Left lung (tissue), 10 donors: ENCODE data around the gene TBK1. TPM values are rescaled to one million over a fixed set of nuclear protein-coding genes. Genes with fewer than 3 reads are reported as not detected.

Experiments used
- ATAC-seq: fragments of 200-7000 bp; cut with Tn5 transposase; one replicate; pipeline ENCODE4 v1.9.1; 2020; ENCODE audit warnings: moderate library complexity
- DNase-seq, 4 donors: peaks; one replicate each; pipeline ENCODE4 v3.0.0-alpha.2; 2013 to 2020
- H3K27ac ChIP-seq, 2 donors: fragments of 200-600 bp; sonication (generic) in 1 of 2; one replicate each; pipeline versions ENCODE4 v1.5.0 to v1.8.0; 2020 to 2021
- H3K27me3 ChIP-seq, 2 donors: fragments of 200-600 bp; sonication (generic) in 1 of 2; one replicate each; pipeline versions ENCODE4 v1.5.0 to v1.8.0; 2020 to 2021
- H3K36me3 ChIP-seq, 2 donors: fragments of 200-600 bp; sonication (generic) in 1 of 2; one replicate each; pipeline versions ENCODE4 v1.5.0 to v1.8.0; 2020 to 2021
- H3K4me1 ChIP-seq, 2 donors: fragments of 200-600 bp; one replicate each; pipeline ENCODE4 v1.8.0; 2021
- H3K4me3 ChIP-seq, 2 donors: fragments of 200-600 bp; sonication (generic) in 1 of 2; one replicate each; pipeline versions ENCODE4 v1.5.0 to v1.8.0; 2020 to 2021; ENCODE audit warnings: mild to moderate bottlenecking in 1 of 2
- H3K9me3 ChIP-seq, 2 donors: fragments of 200-600 bp; sonication (generic) in 1 of 2; one replicate each; pipeline versions ENCODE4 v1.5.0 to v1.8.0; 2020 to 2021
- intact Hi-C, 2 donors: fragments of 100-400 bp; cut with DNase I; formaldehyde crosslinking; loops; one replicate each; pipeline versions ENCODE4 v1.11.2 to v1.14.2; 2022
- polyA plus RNA-seq, 6 donors: library from polyadenylated mRNA; unstranded; fragments of 120-200 nt; gene quantifications; one replicate each; pipeline ENCODE4 v1.2.1, GENCODE V29; 2013; ENCODE audit not compliant: insufficient read length in 6 of 6
- total RNA-seq, 2 donors: library from RNA; stranded (reverse); fragmentation: NEBNext Ultra II Directional; extraction: Animal tissue kit (Norgen Biotek cat#: 25700); gene quantifications; one replicate each; pipeline ENCODE4 v1.2.1, GENCODE V29; 2021
- TF ChIP-seq, protein P1 (sequence below), 2 donors: fragments of 200-600 bp; sonication (generic) in 1 of 2; IDR thresholded peaks; one replicate each; pipeline versions ENCODE4 v1.5.0 to v1.8.0; 2021; ENCODE audit warnings: antibody characterized with exemption in 2 of 2
- donor health status: DM: no; HTN: yes; CAD: no.
- donor health status: DM: no; HTN: no; CAD: no.

TBK1 gene
- total and polyA plus RNA-seq, 8 donors, result 17.8 to 30.4 (median 26.1) TPM

DNA sequence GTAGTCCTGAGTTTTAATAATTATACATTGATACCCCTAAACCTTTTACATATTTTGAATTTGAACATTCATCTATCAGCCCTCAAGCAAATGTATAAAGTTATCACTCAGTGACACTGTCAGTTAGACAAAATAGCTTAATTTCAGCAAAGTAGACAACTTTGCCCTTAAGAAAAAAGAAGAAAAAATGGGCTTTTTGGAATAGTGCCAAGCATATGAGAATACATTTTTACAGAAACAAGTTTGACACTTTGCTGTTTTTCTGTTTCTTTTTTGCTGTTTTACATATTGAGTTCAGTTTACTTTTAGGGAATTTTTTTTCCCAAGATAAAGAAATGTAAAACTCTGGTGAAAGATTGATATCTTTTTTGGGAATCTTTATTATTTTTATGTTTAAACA, 14.3 kb downstream of the TBK1 start:
- H3K9me3 ChIP-seq, result no peaks in the 10 kb centered on the region
- H3K27ac ChIP-seq, result no peak overlapping the region
- DNase-seq, result no peak
- H3K4me3 ChIP-seq, result no peak overlapping the region
- peaks cover 0 to 92% of the 10 kb centered on the region in 2 donors for H3K36me3 ChIP-seq
- no peak for ATAC-seq
- H3K27me3 ChIP-seq, result no peaks in the 10 kb centered on the region
- no peaks in the 10 kb centered on the region for H3K4me1 ChIP-seq
- TF ChIP-seq, protein P1, sequence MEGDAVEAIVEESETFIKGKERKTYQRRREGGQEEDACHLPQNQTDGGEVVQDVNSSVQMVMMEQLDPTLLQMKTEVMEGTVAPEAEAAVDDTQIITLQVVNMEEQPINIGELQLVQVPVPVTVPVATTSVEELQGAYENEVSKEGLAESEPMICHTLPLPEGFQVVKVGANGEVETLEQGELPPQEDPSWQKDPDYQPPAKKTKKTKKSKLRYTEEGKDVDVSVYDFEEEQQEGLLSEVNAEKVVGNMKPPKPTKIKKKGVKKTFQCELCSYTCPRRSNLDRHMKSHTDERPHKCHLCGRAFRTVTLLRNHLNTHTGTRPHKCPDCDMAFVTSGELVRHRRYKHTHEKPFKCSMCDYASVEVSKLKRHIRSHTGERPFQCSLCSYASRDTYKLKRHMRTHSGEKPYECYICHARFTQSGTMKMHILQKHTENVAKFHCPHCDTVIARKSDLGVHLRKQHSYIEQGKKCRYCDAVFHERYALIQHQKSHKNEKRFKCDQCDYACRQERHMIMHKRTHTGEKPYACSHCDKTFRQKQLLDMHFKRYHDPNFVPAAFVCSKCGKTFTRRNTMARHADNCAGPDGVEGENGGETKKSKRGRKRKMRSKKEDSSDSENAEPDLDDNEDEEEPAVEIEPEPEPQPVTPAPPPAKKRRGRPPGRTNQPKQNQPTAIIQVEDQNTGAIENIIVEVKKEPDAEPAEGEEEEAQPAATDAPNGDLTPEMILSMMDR (IDR thresholded peaks at IDR 0.05), result no peak
- intact Hi-C loops, result no loop called here

DNA sequence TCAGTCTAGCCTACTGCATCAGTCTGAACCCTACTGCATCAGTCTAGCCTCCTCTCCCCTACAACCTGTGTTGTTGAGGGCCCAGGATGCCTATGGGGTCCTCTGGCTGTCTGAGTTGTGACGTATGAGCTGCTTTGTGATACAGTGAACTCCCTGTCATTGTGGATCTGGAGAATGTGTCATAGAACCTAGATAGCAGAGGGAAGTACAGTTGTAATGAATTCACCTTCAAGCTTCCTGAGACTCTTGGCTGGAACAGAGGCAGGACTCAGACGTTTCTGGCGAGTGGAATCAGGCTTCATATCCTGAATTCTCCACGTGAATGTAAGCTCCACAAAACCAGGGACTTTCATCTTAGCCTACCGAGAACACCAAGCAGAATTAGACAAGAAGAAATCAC, 17.0 kb downstream of the TBK1 start:
- intact Hi-C loops, result no loop called here
- peaks cover 4 to 99% of the 10 kb centered on the region in 2 donors for H3K36me3 ChIP-seq
- H3K9me3 ChIP-seq, result no peaks in the 10 kb centered on the region
- ATAC-seq, result no peak
- no peaks in the 10 kb centered on the region for H3K4me1 ChIP-seq
- TF ChIP-seq, protein P1 (IDR thresholded peaks at IDR 0.05), result no peak
- no peaks in the 10 kb centered on the region for H3K27me3 ChIP-seq
- H3K4me3 ChIP-seq, result no peak overlapping the region
- DNase-seq, result no peak
- H3K27ac ChIP-seq, result no peak overlapping the region

- Histone ChIP-seq H3K36me3 (peaks cover 4 to 99% of the 10 kb centered on the region in 2 donors), H3K9me3 (no peaks in the 10 kb centered on the region), H3K27ac (no peak overlapping the region), H3K4me3 (no peak overlapping the region), H3K27me3 (no peaks in the 10 kb centered on the region), H3K4me1 (no peaks in the 10 kb centered on the region)
- DNase-seq (no peak), ATAC-seq (no peak)
- intact Hi-C loops, result no loop called here
- TF ChIP-seq, protein P1 (IDR thresholded peaks at IDR 0.05), result no peak
Measured at GRCh38 chr12:64469455-64470142, 17.7 kb downstream of the TBK1 start.

- Histone ChIP-seq H3K4me1 (no peaks in the 10 kb centered on the region), H3K9me3 (no peaks in the 10 kb centered on the region), H3K4me3 (no peak overlapping the region), H3K27me3 (no peaks in the 10 kb centered on the region), H3K27ac (no peak overlapping the region), H3K36me3 (peaks cover 4 to 99% of the 10 kb centered on the region in 2 donors)
- ATAC-seq (no peak), DNase-seq (no peak)
- intact Hi-C loops, result no loop called here
- TF ChIP-seq, protein P1 (IDR thresholded peaks at IDR 0.05), result no peak
Measured at GRCh38 chr12:64470495-64470894, 18.6 kb downstream of the TBK1 start.

DNA sequence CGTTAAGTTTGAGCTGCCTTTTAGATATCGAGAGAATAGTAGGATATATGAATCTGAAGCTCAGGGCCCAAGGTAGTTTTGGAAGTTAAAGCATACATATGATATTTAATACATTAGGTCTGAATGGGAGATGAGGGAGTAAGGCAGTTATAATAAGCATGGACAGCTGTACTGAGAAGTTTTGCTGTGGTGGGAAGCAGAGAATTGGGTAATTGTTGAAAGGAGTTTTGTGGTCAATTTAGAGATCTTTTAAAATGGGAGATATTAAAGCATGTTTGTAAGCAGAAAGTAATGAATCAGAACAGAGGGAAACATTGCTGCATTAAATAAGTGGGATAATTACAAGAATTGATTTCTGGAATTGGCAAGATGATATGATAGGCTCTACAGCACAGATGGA, 21.3 kb downstream of the TBK1 start:
- H3K36me3 ChIP-seq, result peaks cover 4 to 90% of the 10 kb centered on the region in 2 donors
- H3K27ac ChIP-seq, result no peak overlapping the region

More for the DNA sequence above, 21.3 kb downstream of the TBK1 start:
- DNase-seq (no peak), ATAC-seq (no peak)
- H3K4me1 ChIP-seq, result no peaks in the 10 kb centered on the region
- H3K9me3 ChIP-seq, result peaks cover 0 to 16% of the 10 kb centered on the region in 2 donors
- no peak overlapping the region for H3K4me3 ChIP-seq
- intact Hi-C loops, result no loop called here
- H3K27me3 ChIP-seq, result no peaks in the 10 kb centered on the region
- TF ChIP-seq, protein P1 (IDR thresholded peaks at IDR 0.05), result no peak
